Left lung (tissue), 10 donors: ENCODE results near the gene LSP1. TPM values are rescaled to one million over a fixed set of nuclear protein-coding genes. Genes with fewer than 3 reads are reported as not detected.

ENCODE experiments used
- ATAC-seq: fragments of 200-7000 bp; cut with Tn5 transposase; one replicate; pipeline ENCODE4 v1.9.1; 2020; ENCODE audit warnings: moderate library complexity
- DNase-seq, 4 donors: peaks; one replicate each; pipeline ENCODE4 v3.0.0-alpha.2; 2013 to 2020
- H3K27ac ChIP-seq, 2 donors: fragments of 200-600 bp; sonication (generic) in 1 of 2; one replicate each; pipeline versions ENCODE4 v1.5.0 to v1.8.0; 2020 to 2021
- H3K27me3 ChIP-seq, 2 donors: fragments of 200-600 bp; sonication (generic) in 1 of 2; one replicate each; pipeline versions ENCODE4 v1.5.0 to v1.8.0; 2020 to 2021
- H3K36me3 ChIP-seq, 2 donors: fragments of 200-600 bp; sonication (generic) in 1 of 2; one replicate each; pipeline versions ENCODE4 v1.5.0 to v1.8.0; 2020 to 2021
- H3K4me1 ChIP-seq, 2 donors: fragments of 200-600 bp; one replicate each; pipeline ENCODE4 v1.8.0; 2021
- H3K4me3 ChIP-seq, 2 donors: fragments of 200-600 bp; sonication (generic) in 1 of 2; one replicate each; pipeline versions ENCODE4 v1.5.0 to v1.8.0; 2020 to 2021; ENCODE audit warnings: mild to moderate bottlenecking in 1 of 2
- H3K9me3 ChIP-seq, 2 donors: fragments of 200-600 bp; sonication (generic) in 1 of 2; one replicate each; pipeline versions ENCODE4 v1.5.0 to v1.8.0; 2020 to 2021
- CTCF ChIP-seq, 2 donors: fragments of 200-600 bp; sonication (generic) in 1 of 2; IDR thresholded peaks; one replicate each; pipeline versions ENCODE4 v1.5.0 to v1.8.0; 2021; ENCODE audit warnings: antibody characterized with exemption in 2 of 2
- intact Hi-C, 2 donors: fragments of 100-400 bp; cut with DNase I; formaldehyde crosslinking; loops; one replicate each; pipeline versions ENCODE4 v1.11.2 to v1.14.2; 2022
- polyA plus RNA-seq, 6 donors: library from polyadenylated mRNA; unstranded; fragments of 120-200 nt; gene quantifications; one replicate each; pipeline ENCODE4 v1.2.1, GENCODE V29; 2013; ENCODE audit not compliant: insufficient read length in 6 of 6
- total RNA-seq, 2 donors: library from RNA; stranded (reverse); fragmentation: NEBNext Ultra II Directional; extraction: Animal tissue kit (Norgen Biotek cat#: 25700); gene quantifications; one replicate each; pipeline ENCODE4 v1.2.1, GENCODE V29; 2021
- donor health status: DM: no; HTN: yes; CAD: no.
- donor health status: DM: no; HTN: no; CAD: no.

Gene LSP1
- total and polyA plus RNA-seq, 8 donors: 5.9 to 76.6 (median 7.5) TPM

DNA sequence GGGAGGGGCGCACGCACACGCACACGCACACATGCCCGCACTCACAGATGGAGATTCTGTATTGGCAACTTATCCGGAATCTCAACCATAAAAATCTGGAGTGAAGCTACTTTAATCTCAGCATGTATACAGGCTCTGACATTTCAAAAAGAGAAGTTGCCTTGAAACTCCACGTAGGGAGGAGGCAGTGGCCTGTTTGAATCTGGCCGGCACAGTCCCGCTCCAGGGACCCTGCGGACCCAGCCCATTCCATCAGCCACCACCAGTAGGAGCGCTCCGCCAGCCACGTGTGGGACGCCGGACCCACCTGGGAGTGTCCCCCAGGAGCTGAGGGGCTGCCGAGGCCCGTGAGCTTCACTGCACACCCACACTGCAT is 20.0 kb upstream of the LSP1 start:
- Histone ChIP-seq H3K27ac (peak overlapping the region in 1 of 2 donors; percentile 23), H3K27me3 (peaks cover 0 to 55% of the 10 kb centered on the region in 2 donors), H3K9me3 (no peaks in the 10 kb centered on the region), H3K4me1 (peaks cover 20 to 48% of the 10 kb centered on the region in 2 donors), H3K4me3 (no peak overlapping the region), H3K36me3 (no peaks in the 10 kb centered on the region)
- no peak for TF ChIP-seq CTCF (IDR thresholded peaks at IDR 0.05)
- intact Hi-C loops: loop anchor here in 1 of 2 donors (5.0 to 10.0 kb wide), 2 partner anchors 141 to 178 kb away; no protein-coding TSS in a partner anchor
- DNase-seq (peak in 1 of 4 donors; percentile 77), ATAC-seq (no peak)

GRCh38 chr11:1834062-1834610 is 18.7 kb upstream of the LSP1 start:
- peak in 3 of 4 donors; percentile 65 to 93 (median 86) for DNase-seq
- no peaks in the 10 kb centered on the region for H3K36me3 ChIP-seq
- TF ChIP-seq CTCF (IDR thresholded peaks at IDR 0.05): no peak
- peaks cover 0 to 42% of the 10 kb centered on the region in 2 donors for H3K27me3 ChIP-seq
- peak overlapping the region; percentile 59 to 75 for H3K27ac ChIP-seq
- peak; percentile 86 for ATAC-seq
- H3K4me3 ChIP-seq: no peak overlapping the region
- intact Hi-C loops: loop anchor here in 1 of 2 donors (5.0 to 10.0 kb wide), 2 partner anchors 142 to 179 kb away; no protein-coding TSS in a partner anchor
- H3K9me3 ChIP-seq: no peaks in the 10 kb centered on the region
- H3K4me1 ChIP-seq: peaks cover 16 to 49% of the 10 kb centered on the region in 2 donors

DNA sequence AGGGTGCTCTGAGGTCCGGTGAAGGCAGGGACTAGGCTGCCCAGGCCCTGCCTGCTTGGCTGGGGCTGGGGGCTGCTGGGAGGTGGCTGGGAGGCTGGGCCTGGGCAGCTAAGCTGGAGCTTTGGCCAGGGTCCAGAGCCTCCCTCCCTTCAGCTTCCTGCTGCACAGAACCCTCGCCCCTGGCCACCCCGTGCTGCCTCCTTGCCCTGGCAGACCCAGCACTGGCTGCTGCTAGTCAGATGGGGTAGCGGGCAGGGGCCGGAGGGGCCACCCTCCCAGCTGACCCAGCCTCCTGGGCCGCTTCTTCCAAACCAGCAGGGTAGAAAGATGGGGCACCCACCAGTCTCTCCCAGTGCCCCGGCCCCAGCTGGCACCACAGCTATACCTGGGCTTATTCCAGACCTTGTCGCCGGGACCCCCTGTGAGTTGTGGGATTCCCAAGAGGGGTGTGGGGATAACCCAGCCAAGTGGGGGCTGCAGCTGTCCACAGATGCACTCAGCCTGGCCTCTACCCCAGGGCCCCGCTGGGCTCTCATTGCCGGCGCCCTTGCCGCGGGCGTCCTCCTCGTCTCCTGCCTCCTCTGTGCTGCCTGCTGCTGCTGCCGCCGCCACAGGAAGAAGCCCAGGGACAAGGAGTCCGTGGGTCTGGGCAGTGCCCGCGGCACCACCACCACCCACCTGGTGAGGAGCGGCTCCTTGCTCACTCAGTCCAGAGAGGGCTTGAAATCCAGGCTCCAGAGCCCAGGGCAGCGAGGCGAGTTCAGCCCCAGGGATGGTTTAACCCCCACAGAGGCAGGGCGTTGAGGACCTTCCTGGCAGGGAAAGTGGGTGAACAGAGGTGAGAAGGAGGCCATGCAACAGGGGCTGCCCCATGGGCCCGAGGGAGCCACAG is 17.9 kb upstream of the LSP1 start, which contains the start of gene SYT8:
SYT8 (plus strand) TSS at position 212 of the 892 bp plus-strand sequence; CDS start at position 328, 116 bp downstream.
- H3K4me3 ChIP-seq: no peak within 1 kb of the TSS
- no peaks in the 10 kb centered on the region for H3K9me3 ChIP-seq
- H3K27ac ChIP-seq: peak within 1 kb of the TSS; percentile 59 to 75
- TF ChIP-seq CTCF (IDR thresholded peaks at IDR 0.05): no peak
- peak in 2 of 4 donors; percentile 33 to 78 for DNase-seq
- ATAC-seq: no peak
- H3K27me3 ChIP-seq: peaks cover 0 to 33% of the 10 kb centered on the region in 2 donors
- intact Hi-C loops: loop anchor here in 1 of 2 donors (5.0 to 10.0 kb wide), 3 partner anchors 143 to 317 kb away; no protein-coding TSS in a partner anchor
- H3K36me3 ChIP-seq: no peaks in the 10 kb centered on the region
- peaks cover 15 to 55% of the 10 kb centered on the region in 2 donors for H3K4me1 ChIP-seq

- intact Hi-C loops: loop anchor here in 1 of 2 donors (5.0 to 10.0 kb wide), 2 partner anchors 181 to 317 kb away; no protein-coding TSS in a partner anchor
- Histone ChIP-seq H3K36me3 (no peaks in the 10 kb centered on the region), H3K4me1 (peaks cover 9 to 55% of the 10 kb centered on the region in 2 donors), H3K27ac (no peak overlapping the region), H3K4me3 (no peak overlapping the region), H3K27me3 (peaks cover 0 to 27% of the 10 kb centered on the region in 2 donors), H3K9me3 (no peaks in the 10 kb centered on the region)
- no peak for ATAC-seq
- no peak for TF ChIP-seq CTCF (IDR thresholded peaks at IDR 0.05)
- DNase-seq: no peak
These were observed 17.2 kb upstream of the LSP1 start for GRCh38 chr11:1835671-1836010.
